Neuronal stem cell (in vitro differentiated cells): ENCODE data around the gene LRRC49.
A peak's percentile ranks its signal among the peaks of the same experiment; 100 is the strongest.

Source experiments
- DNase-seq: peaks from one replicate; pipeline ENCODE4 v3.0.0-alpha.2; 2013; ENCODE audit warnings: low spot score
- H2AFZ ChIP-seq: one replicate; pipeline ENCODE4 v1.6.1; 2013; ENCODE audit warnings: mild to moderate bottlenecking, low read length, inconsistent platforms
- H2AK5ac ChIP-seq: 2 replicates; pipeline ENCODE4 v1.6.1; 2013; ENCODE audit warnings: low read depth, mild to moderate bottlenecking, inconsistent platforms, low read length, moderate library complexity, mixed read lengths
- H2BK120ac ChIP-seq: 2 replicates; pipeline ENCODE4 v1.6.1; 2013; ENCODE audit warnings: low read depth, mild to moderate bottlenecking, inconsistent platforms, low read length, moderate library complexity, mixed read lengths
- H2BK12ac ChIP-seq: one replicate; pipeline ENCODE4 v1.6.1; 2013; ENCODE audit warnings: low read length, inconsistent platforms
- H2BK15ac ChIP-seq: 2 replicates; pipeline ENCODE4 v1.6.1; 2013; ENCODE audit warnings: mild to moderate bottlenecking, low read length, inconsistent platforms, mixed read lengths
- H2BK5ac ChIP-seq: one replicate; pipeline ENCODE4 v1.6.1; 2013; ENCODE audit warnings: inconsistent platforms, mild to moderate bottlenecking, low read length, moderate library complexity
- H3K14ac ChIP-seq: one replicate; pipeline ENCODE4 v1.6.1; 2013; ENCODE audit warnings: low read length, inconsistent platforms
- H3K18ac ChIP-seq: 2 replicates; pipeline ENCODE4 v1.6.1; 2013; ENCODE audit warnings: low read length, inconsistent platforms
- H3K23ac ChIP-seq: 2 replicates; pipeline ENCODE4 v1.6.1; 2013; ENCODE audit warnings: low read depth, mild to moderate bottlenecking, mixed read lengths, low read length, inconsistent platforms; ENCODE audit not compliant: poor library complexity
- H3K27ac ChIP-seq: replicated peaks from 3 replicates; pipeline ENCODE4 v1.5.1; 2013; ENCODE audit warnings: low read length, inconsistent platforms
- H3K27me3 ChIP-seq, 3 experiments: 2 replicates each; pipeline ENCODE4 v1.6.1; 2013; ENCODE audit warnings: low read length in 3 of 3, mild to moderate bottlenecking in 2 of 3, inconsistent platforms in 1 of 3, low read depth in 1 of 3, mixed read lengths in 1 of 3, moderate library complexity in 1 of 3; ENCODE audit not compliant: control insufficient read depth in 3 of 3, insufficient read depth in 3 of 3
- H3K36me3 ChIP-seq, 2 donors: replicated peaks in 1 of 2; 2 replicates each; pipeline ENCODE4 v1.6.1; 2013; ENCODE audit warnings: low read length in 2 of 2; ENCODE audit not compliant: control insufficient read depth in 2 of 2, insufficient read depth in 2 of 2
- H3K4ac ChIP-seq: 2 replicates; pipeline ENCODE4 v1.6.1; 2013; ENCODE audit warnings: inconsistent platforms, mild to moderate bottlenecking, low read length, moderate library complexity
- H3K4me1 ChIP-seq, 2 donors: 1 replicate in 1 of 2; 2 replicates in 1 of 2; pipeline ENCODE4 v1.6.1; 2013; ENCODE audit warnings: low read length in 2 of 2, low read depth in 1 of 2; ENCODE audit not compliant: control insufficient read depth in 2 of 2, insufficient read depth in 1 of 2
- H3K4me2 ChIP-seq: one replicate; pipeline ENCODE4 v1.6.1; 2013; ENCODE audit warnings: mild to moderate bottlenecking, low read length, inconsistent platforms; ENCODE audit not compliant: insufficient read depth, poor library complexity, severe bottlenecking
- H3K4me3 ChIP-seq, 2 donors: 2 replicates each; pipeline ENCODE4 v1.5.1; 2013; ENCODE audit warnings: low read length in 2 of 2, mild to moderate bottlenecking in 2 of 2, inconsistent platforms in 1 of 2, moderate library complexity in 1 of 2
- H3K79me1 ChIP-seq: one replicate; pipeline ENCODE4 v1.6.1; 2013; ENCODE audit warnings: low read depth, mild to moderate bottlenecking, inconsistent platforms, low read length, moderate library complexity
- H3K9ac ChIP-seq: one replicate; pipeline ENCODE4 v1.6.1; 2013; ENCODE audit warnings: mild to moderate bottlenecking, low read depth, low read length, inconsistent platforms; ENCODE audit not compliant: poor library complexity
- H3K9me3 ChIP-seq, 2 donors: replicated peaks in 1 of 2; 2 replicates each; pipeline versions ENCODE3 to v1.6.1; 2013; ENCODE audit warnings: low read length in 2 of 2, mild to moderate bottlenecking in 2 of 2, inconsistent platforms in 1 of 2, low read depth in 1 of 2, mixed read lengths in 1 of 2, moderate library complexity in 1 of 2; ENCODE audit not compliant: control insufficient read depth in 2 of 2, insufficient read depth in 1 of 2
- H4K8ac ChIP-seq: one replicate; pipeline ENCODE4 v1.6.1; 2013; ENCODE audit warnings: low read depth, mild to moderate bottlenecking, inconsistent platforms, low read length, moderate library complexity
- H4K91ac ChIP-seq: one replicate; pipeline ENCODE4 v1.6.1; 2013; ENCODE audit warnings: low read length, low read depth, mild to moderate bottlenecking, inconsistent platforms; ENCODE audit not compliant: poor library complexity
- WGBS, 2 donors: extraction: QIAGEN DNeasy Blood & Tissue Kit; methylation state at CpG; one replicate each; pipeline ENCODE4 v1.1.7; 2013; ENCODE audit warnings: missing lambda C conversion rate in 2 of 2, mixed read lengths in 1 of 2; ENCODE audit not compliant: insufficient read length in 2 of 2, insufficient replicate concordance in 1 of 2; ENCODE audit errors: extremely low coverage in 2 of 2; 5-methylcytosine and 5-hydroxymethylcytosine counted together

The LRRC49 gene

DNA sequence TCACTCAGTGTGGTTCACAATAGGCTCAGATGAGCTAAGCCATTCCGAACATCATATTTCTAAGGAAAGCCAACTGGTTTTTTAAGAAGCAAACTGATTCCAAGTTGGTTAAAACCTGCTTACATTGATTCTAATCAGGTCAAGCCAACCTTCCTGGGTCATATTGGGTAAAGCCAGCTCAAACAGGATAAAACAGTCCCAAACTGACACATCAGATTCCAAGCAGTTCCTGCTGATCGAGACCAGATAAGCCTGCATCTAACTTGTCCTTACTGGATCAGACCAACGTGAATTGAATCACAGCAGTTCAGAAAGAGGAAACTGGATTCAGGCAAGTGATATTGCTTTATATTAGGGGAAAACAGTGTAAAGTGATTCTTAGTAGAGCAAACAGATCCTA is 204.1 kb downstream of the LRRC49 start:
- H3K4me1 ChIP-seq = no peaks in the 10 kb centered on the region
- H3K18ac ChIP-seq = no peak overlapping the region
- no peak overlapping the region for H2BK5ac ChIP-seq
- H3K23ac ChIP-seq = no peak overlapping the region
- no peaks in the 10 kb centered on the region for H3K9me3 ChIP-seq
- no peak overlapping the region for H3K4me2 ChIP-seq
- peak overlapping the region; percentile 57 for H2AFZ ChIP-seq
- no peak overlapping the region for H2BK120ac ChIP-seq
- no peaks in the 10 kb centered on the region for H3K36me3 ChIP-seq
- no peak overlapping the region for H3K4ac ChIP-seq
- H4K91ac ChIP-seq = no peak overlapping the region
- H3K27ac ChIP-seq = no peak overlapping the region
- no peak overlapping the region for H4K8ac ChIP-seq
- no peak for DNase-seq
- H3K4me3 ChIP-seq = no peak overlapping the region
- H2BK12ac ChIP-seq = no peak overlapping the region
- no peak overlapping the region for H2BK15ac ChIP-seq
- no peak overlapping the region for H3K14ac ChIP-seq
- no peaks in the 10 kb centered on the region for H3K79me1 ChIP-seq
- H2AK5ac ChIP-seq = no peak overlapping the region
- no peaks in the 10 kb centered on the region for H3K27me3 ChIP-seq
- H3K9ac ChIP-seq = no peak overlapping the region
- WGBS, 2 donors = no CpG with 5 or more reads among the region's 3 CpGs

DNA sequence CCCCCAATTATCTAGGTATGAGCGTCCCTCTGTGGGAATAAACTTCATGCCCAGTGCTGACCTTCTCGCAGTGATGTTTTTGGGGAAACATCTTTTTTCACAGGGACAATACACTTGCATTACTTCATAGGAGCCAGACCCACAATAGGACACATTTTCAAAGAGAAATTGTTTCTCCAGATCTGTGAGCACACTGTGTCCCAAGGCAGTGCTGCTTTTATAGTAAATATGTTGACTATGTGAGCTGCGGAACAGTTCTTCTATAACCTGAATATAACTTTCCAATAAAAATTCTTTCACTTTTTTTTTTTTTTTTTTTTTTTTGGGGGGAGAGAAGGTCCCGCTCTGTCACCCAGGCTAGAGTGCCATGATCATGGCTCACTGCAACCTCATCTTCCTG is 205.3 kb downstream of the LRRC49 start:
- Histone ChIP-seq H3K23ac (no peak overlapping the region), H4K8ac (no peak overlapping the region), H3K14ac (no peak overlapping the region), H2BK120ac (no peak overlapping the region), H2AFZ (no peak overlapping the region), H3K36me3 (no peaks in the 10 kb centered on the region), H3K27me3 (no peaks in the 10 kb centered on the region), H3K4ac (no peak overlapping the region), H3K9ac (no peak overlapping the region), H4K91ac (no peak overlapping the region), H2AK5ac (no peak overlapping the region), H2BK15ac (no peak overlapping the region), H3K79me1 (no peaks in the 10 kb centered on the region), H3K18ac (no peak overlapping the region), H3K4me2 (no peak overlapping the region), H2BK12ac (no peak overlapping the region), H3K4me3 (no peak overlapping the region), H2BK5ac (no peak overlapping the region), H3K27ac (no peak overlapping the region), H3K9me3 (no peaks in the 10 kb centered on the region), H3K4me1 (no peaks in the 10 kb centered on the region)
- no peak for DNase-seq
- WGBS, 2 donors = no CpG with 5 or more reads among the region's 4 CpGs

DNA sequence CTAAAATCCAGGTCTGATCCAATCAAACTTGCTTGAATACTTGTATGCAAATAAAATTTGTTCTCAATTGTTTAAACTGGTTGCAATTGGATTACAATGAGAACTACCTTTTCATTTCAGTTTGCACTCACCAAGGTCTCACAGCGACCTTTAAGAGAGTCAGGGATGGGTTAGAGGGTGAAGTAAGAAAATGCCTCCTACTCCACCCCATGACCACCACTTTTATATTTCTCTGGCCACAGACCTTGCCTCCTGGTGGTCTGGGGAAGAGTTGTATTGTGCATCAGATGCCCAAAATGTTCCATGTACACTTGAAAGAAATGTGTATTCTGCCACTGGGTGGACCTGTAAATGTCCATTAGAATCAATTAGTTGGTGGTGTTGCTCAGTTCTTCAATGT is 206.3 kb downstream of the LRRC49 start:
- no peak overlapping the region for H2BK15ac ChIP-seq
- H3K9me3 ChIP-seq = no peaks in the 10 kb centered on the region
- H3K36me3 ChIP-seq = no peaks in the 10 kb centered on the region
- H3K4me1 ChIP-seq = no peaks in the 10 kb centered on the region
- H2BK12ac ChIP-seq = no peak overlapping the region
- no peak overlapping the region for H3K4ac ChIP-seq
- no peak overlapping the region for H3K14ac ChIP-seq
- no peak overlapping the region for H3K18ac ChIP-seq
- H4K8ac ChIP-seq = no peak overlapping the region
- WGBS, 2 donors = no CpG with 5 or more reads among the region's 1 CpG
- no peak overlapping the region for H3K23ac ChIP-seq
- no peak overlapping the region for H4K91ac ChIP-seq
- H2AFZ ChIP-seq = no peak overlapping the region
- no peak overlapping the region for H3K9ac ChIP-seq
- H3K27ac ChIP-seq = no peak overlapping the region
- no peaks in the 10 kb centered on the region for H3K79me1 ChIP-seq
- no peak overlapping the region for H2AK5ac ChIP-seq
- no peaks in the 10 kb centered on the region for H3K27me3 ChIP-seq
- no peak overlapping the region for H3K4me3 ChIP-seq
- no peak for DNase-seq
- no peak overlapping the region for H2BK5ac ChIP-seq
- H2BK120ac ChIP-seq = no peak overlapping the region
- H3K4me2 ChIP-seq = no peak overlapping the region
